Spinal cord (tissue), 10 donors: Measurements from ENCODE around the gene PLAAT4. TPM values are rescaled to one million over a fixed set of nuclear protein-coding genes. Genes with fewer than 3 reads are reported as not detected.
"Not testable (repeated sequence)": the region's sequence is repeated elsewhere in the genome, so short reads cannot be mapped to it uniquely, and the experiment has no call there.

Source experiments
- DNase-seq, 6 donors: peaks; one replicate each; pipeline versions ENCODE4 v3.0.0 to v3.0.0-alpha.2; 2013 to 2015; ENCODE audit warnings: low spot score in 6 of 6, low read depth in 4 of 6
- H3K27ac ChIP-seq: one replicate; pipeline ENCODE4 v1.5.1; 2013; ENCODE audit warnings: low read depth, low read length, control low read depth
- H3K27me3 ChIP-seq: one replicate; pipeline ENCODE4 v1.6.1; 2013; ENCODE audit warnings: low read length; ENCODE audit not compliant: control insufficient read depth, insufficient read depth
- H3K36me3 ChIP-seq: one replicate; pipeline ENCODE4 v1.6.1; 2013; ENCODE audit warnings: low read length; ENCODE audit not compliant: control insufficient read depth, insufficient read depth
- H3K4me1 ChIP-seq: one replicate; pipeline ENCODE4 v1.6.1; 2013; ENCODE audit warnings: low read length; ENCODE audit not compliant: control insufficient read depth, insufficient read depth
- H3K4me3 ChIP-seq: one replicate; pipeline ENCODE4 v1.5.1; 2013; ENCODE audit warnings: low read depth, low read length, control low read depth
- H3K9me3 ChIP-seq: one replicate; pipeline ENCODE4 v1.6.1; 2013; ENCODE audit warnings: low read length; ENCODE audit not compliant: control insufficient read depth, insufficient read depth
- WGBS: methylation state at CpG from one replicate; pipeline ENCODE4 v1.1.5; 2013; ENCODE audit warnings: missing lambda C conversion rate; ENCODE audit not compliant: insufficient coverage; 5-methylcytosine and 5-hydroxymethylcytosine counted together
- polyA plus RNA-seq, 2 donors: library from polyadenylated mRNA; unstranded; fragments of 120-200 nt; gene quantifications; one replicate each; pipeline ENCODE4 v1.2.1, GENCODE V29; 2013; ENCODE audit not compliant: insufficient read length in 2 of 2
- total RNA-seq, 2 donors: library from RNA; depleted of rRNA in 1 of 2; stranded (reverse); fragments of 120-200 nt in 1 of 2; fragments of >200 nt in 1 of 2; gene quantifications; one replicate each; pipeline versions ENCODE4 v1.2.3 to v1.2.4, GENCODE V29; 2013 to 2014
- donor health status: healthy.

The PLAAT4 gene
- total and polyA plus RNA-seq, 4 donors = 11.6 to 45.3 (median 13.6) TPM

GRCh38 chr11:63534076-63534475 is 2.5 kb upstream of the PLAAT4 start:
- no peaks in the 10 kb centered on the region for H3K9me3 ChIP-seq
- no peaks in the 10 kb centered on the region for H3K36me3 ChIP-seq
- H3K27ac ChIP-seq = no peak overlapping the region
- no peak for DNase-seq
- no peak overlapping the region for H3K4me3 ChIP-seq
- no peaks in the 10 kb centered on the region for H3K27me3 ChIP-seq
- WGBS = 100% methylated on average over 3 of the region's 3 CpGs
- H3K4me1 ChIP-seq = peaks cover 30% of the 10 kb centered on the region

- Histone ChIP-seq H3K9me3 (no peaks in the 10 kb centered on the region), H3K27me3 (no peaks in the 10 kb centered on the region), H3K4me1 (peaks cover 30% of the 10 kb centered on the region), H3K4me3 (no peak overlapping the region), H3K27ac (no peak overlapping the region), H3K36me3 (no peaks in the 10 kb centered on the region)
- WGBS = 83% methylated on average over 1 of the region's 5 CpGs
- DNase-seq = no peak
Measured at GRCh38 chr11:63534895-63535461, 1.6 kb upstream of the PLAAT4 start.

GRCh38 chr11:63535734-63536133 is 874 bp upstream of the PLAAT4 start:
- Histone ChIP-seq H3K4me3 (no peak overlapping the region), H3K9me3 (no peaks in the 10 kb centered on the region), H3K4me1 (peaks cover 30% of the 10 kb centered on the region), H3K27ac (no peak overlapping the region), H3K27me3 (no peaks in the 10 kb centered on the region), H3K36me3 (no peaks in the 10 kb centered on the region)
- WGBS = 91% methylated on average over 1 of the region's 1 CpG
- DNase-seq = no peak

GRCh38 chr11:63537293-63538101 is 889 bp downstream of the PLAAT4 start:
- Histone ChIP-seq H3K27me3 (no peaks in the 10 kb centered on the region), H3K27ac (peak overlapping the region; percentile 89), H3K4me3 (peak overlapping the region; percentile 31), H3K9me3 (no peaks in the 10 kb centered on the region), H3K36me3 (no peaks in the 10 kb centered on the region), H3K4me1 (peaks cover 30% of the 10 kb centered on the region)
- WGBS = 19% methylated on average over 5 of the region's 8 CpGs
- DNase-seq = peak in 5 of 6 donors; percentile 57 to 94 (median 68)

GRCh38 chr11:63542506-63542905 is 5.9 kb downstream of the PLAAT4 start:
- H3K36me3 ChIP-seq, H3K27me3 ChIP-seq, DNase-seq, H3K4me3 ChIP-seq, H3K9me3 ChIP-seq, H3K27ac ChIP-seq: not testable (repeated sequence)
- WGBS = no CpG with 5 or more reads among the region's 2 CpGs
- H3K4me1 ChIP-seq = peaks cover 13% of the 10 kb centered on the region

GRCh38 chr11:63543711-63544110 is 7.1 kb downstream of the PLAAT4 start:
- Histone ChIP-seq H3K4me1 (peaks cover under 1% of the 10 kb centered on the region), H3K27me3 (no peaks in the 10 kb centered on the region), H3K27ac (no peak overlapping the region), H3K36me3 (no peaks in the 10 kb centered on the region), H3K4me3 (no peak overlapping the region), H3K9me3 (no peaks in the 10 kb centered on the region)
- DNase-seq = no peak
- WGBS = no CpG with 5 or more reads among the region's 2 CpGs

- Histone ChIP-seq H3K4me1 (no peaks in the 10 kb centered on the region), H3K9me3 (no peaks in the 10 kb centered on the region), H3K27ac (no peak overlapping the region), H3K4me3 (no peak overlapping the region), H3K27me3 (no peaks in the 10 kb centered on the region), H3K36me3 (no peaks in the 10 kb centered on the region)
- no CpG with 5 or more reads among the region's 1 CpG for WGBS
- no peak for DNase-seq
Measured at GRCh38 chr11:63547061-63547460, 10.5 kb downstream of the PLAAT4 start.

- DNase-seq = no peak
- no peaks in the 10 kb centered on the region for H3K4me1 ChIP-seq
- no peak overlapping the region for H3K27ac ChIP-seq
- H3K4me3 ChIP-seq = no peak overlapping the region
- H3K27me3 ChIP-seq = no peaks in the 10 kb centered on the region
- H3K9me3 ChIP-seq = no peaks in the 10 kb centered on the region
- WGBS = 88% methylated on average over 4 of the region's 4 CpGs
- H3K36me3 ChIP-seq = no peaks in the 10 kb centered on the region
Measured at GRCh38 chr11:63548178-63548577, 11.6 kb downstream of the PLAAT4 start.

GRCh38 chr11:63549411-63549810 is 12.8 kb downstream of the PLAAT4 start:
- Histone ChIP-seq H3K4me3 (no peak overlapping the region), H3K36me3 (no peaks in the 10 kb centered on the region), H3K9me3 (no peaks in the 10 kb centered on the region), H3K4me1 (peaks cover 6% of the 10 kb centered on the region), H3K27me3 (no peaks in the 10 kb centered on the region), H3K27ac (no peak overlapping the region)
- DNase-seq = no peak
- no CpG with 5 or more reads among the region's 4 CpGs for WGBS

- H3K27ac ChIP-seq, H3K27me3 ChIP-seq, H3K36me3 ChIP-seq, H3K4me1 ChIP-seq, H3K9me3 ChIP-seq, H3K4me3 ChIP-seq, DNase-seq: not testable (repeated sequence)
- WGBS = 85% methylated on average over 24 of the region's 31 CpGs
Measured at GRCh38 chr11:63550156-63550700, 13.6 kb downstream of the PLAAT4 start.
